Ishikawa (cell line): ENCODE data around the gene HBM.
A peak's percentile ranks its signal among the peaks of the same experiment; 100 is the strongest.

ENCODE experiments used
- CEBPB ChIP-seq: IDR thresholded peaks from 2 replicates; pipeline ENCODE4 v1.6.1; 2012
- CREB1 ChIP-seq: IDR thresholded peaks from 2 replicates; pipeline ENCODE4 v1.6.1; 2012; ENCODE audit warnings: low read depth
- EGR1 ChIP-seq: IDR thresholded peaks from 2 replicates; pipeline ENCODE4 v1.6.1; 2012
- EP300 ChIP-seq: IDR thresholded peaks from 2 replicates; pipeline ENCODE4 v1.6.1; 2012; ENCODE audit warnings: borderline replicate concordance
- FOXM1 ChIP-seq: IDR thresholded peaks from 2 replicates; pipeline ENCODE4 v1.6.1; 2012; ENCODE audit warnings: low read depth, borderline replicate concordance
- MAX ChIP-seq: IDR thresholded peaks from 2 replicates; pipeline ENCODE4 v1.6.1; 2012
- NFIC ChIP-seq: IDR thresholded peaks from 2 replicates; pipeline ENCODE4 v1.6.1; 2012
- RAD21 ChIP-seq: IDR thresholded peaks from 2 replicates; pipeline ENCODE4 v1.6.1; 2012; ENCODE audit warnings: low read depth
- REST ChIP-seq: IDR thresholded peaks from 2 replicates; pipeline ENCODE4 v1.6.1; 2012; ENCODE audit warnings: low read depth, mild to moderate bottlenecking
- TAF1 ChIP-seq: IDR thresholded peaks from 2 replicates; pipeline ENCODE4 v1.6.1; 2012; ENCODE audit warnings: low read depth, mild to moderate bottlenecking
- TCF12 ChIP-seq: IDR thresholded peaks from 2 replicates; pipeline ENCODE4 v1.6.1; 2012; ENCODE audit warnings: low read depth
- TEAD4 ChIP-seq: IDR thresholded peaks from 2 replicates; pipeline ENCODE4 v1.6.1; 2012
- YY1 ChIP-seq: IDR thresholded peaks from 2 replicates; pipeline ENCODE4 v1.6.1; 2012; ENCODE audit warnings: low read depth
- ZBTB7A ChIP-seq: IDR thresholded peaks from 2 replicates; pipeline ENCODE4 v1.6.1; 2012; ENCODE audit warnings: low read depth
- TF ChIP-seq, protein P1 (sequence below): IDR thresholded peaks from 2 replicates; pipeline ENCODE4 v1.6.1; 2012

The HBM gene

GRCh38 chr16:129075-129474 lies 36.7 kb upstream of the HBM start:
- no peak for TF ChIP-seq NFIC
- no peak for TF ChIP-seq FOXM1
- no peak for TF ChIP-seq EGR1
- no peak for TF ChIP-seq ZBTB7A
- TF ChIP-seq CREB1: no peak
- TF ChIP-seq TCF12: no peak
- no peak for TF ChIP-seq RAD21
- no peak for TF ChIP-seq CEBPB
- TF ChIP-seq YY1: no peak

- TF ChIP-seq YY1 (no peak), EP300 (no peak), FOXM1 (no peak), MAX (no peak), CREB1 (no peak), TCF12 (no peak), EGR1 (no peak), TAF1 (no peak), ZBTB7A (no peak), TEAD4 (no peak), REST (no peak), NFIC (no peak), CEBPB (no peak), RAD21 (no peak)
- TF ChIP-seq, protein P1, sequence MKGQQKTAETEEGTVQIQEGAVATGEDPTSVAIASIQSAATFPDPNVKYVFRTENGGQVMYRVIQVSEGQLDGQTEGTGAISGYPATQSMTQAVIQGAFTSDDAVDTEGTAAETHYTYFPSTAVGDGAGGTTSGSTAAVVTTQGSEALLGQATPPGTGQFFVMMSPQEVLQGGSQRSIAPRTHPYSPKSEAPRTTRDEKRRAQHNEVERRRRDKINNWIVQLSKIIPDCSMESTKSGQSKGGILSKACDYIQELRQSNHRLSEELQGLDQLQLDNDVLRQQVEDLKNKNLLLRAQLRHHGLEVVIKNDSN: no peak
Measured at GRCh38 chr16:130533-131173, 35.1 kb upstream of the HBM start.

- TF ChIP-seq REST (no peak), EGR1 (no peak), TAF1 (no peak)
Measured at GRCh38 chr16:132120-132519, 33.7 kb upstream of the HBM start.

- TF ChIP-seq CREB1: no peak
- no peak for TF ChIP-seq ZBTB7A
- no peak for TF ChIP-seq EGR1
- no peak for TF ChIP-seq EP300
Measured at GRCh38 chr16:133716-134115, 32.1 kb upstream of the HBM start.

DNA sequence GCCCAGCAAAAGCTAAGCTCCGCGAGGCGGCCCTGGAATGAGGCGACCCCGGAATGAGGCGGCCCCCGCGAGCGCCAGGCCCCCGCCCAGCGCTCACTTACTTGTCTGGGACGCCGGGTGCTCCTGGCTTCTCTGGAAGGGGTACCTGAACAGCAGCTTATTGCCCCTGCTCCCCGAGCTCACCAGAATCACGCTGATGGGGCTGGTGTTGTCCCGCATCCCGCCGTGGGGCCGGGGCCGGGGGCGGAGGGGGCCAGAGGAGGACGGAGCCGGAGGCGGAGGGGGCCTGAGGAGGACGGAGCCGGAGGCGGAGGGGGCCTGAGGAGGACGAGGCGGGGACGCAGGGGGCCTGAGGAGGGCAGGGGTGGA lies 27.7 kb upstream of the HBM start:
- TF ChIP-seq, protein P1: no peak
- TF ChIP-seq ZBTB7A: 0 out of 2 replicates have a peak, but pooled peaks have one; percentile 35

GRCh38 chr16:140175-140857 lies 25.5 kb upstream of the HBM start:
- no peak for TF ChIP-seq YY1
- TF ChIP-seq EGR1: no peak
- no peak for TF ChIP-seq TEAD4
- TF ChIP-seq FOXM1: no peak
- TF ChIP-seq REST: no peak
- TF ChIP-seq, protein P1: no peak
- no peak for TF ChIP-seq CEBPB
- TF ChIP-seq NFIC: no peak
- TF ChIP-seq TAF1: no peak
